Left lung (tissue), 10 donors: ENCODE data around the gene POLR2M. TPM values are rescaled to one million over a fixed set of nuclear protein-coding genes. Genes with fewer than 3 reads are reported as not detected.

Experiments used
- ATAC-seq: fragments of 200-7000 bp; cut with Tn5 transposase; one replicate; pipeline ENCODE4 v1.9.1; 2020; ENCODE audit warnings: moderate library complexity
- DNase-seq, 4 donors: peaks; one replicate each; pipeline ENCODE4 v3.0.0-alpha.2; 2013 to 2020
- H3K27ac ChIP-seq, 2 donors: fragments of 200-600 bp; sonication (generic) in 1 of 2; one replicate each; pipeline versions ENCODE4 v1.5.0 to v1.8.0; 2020 to 2021
- H3K27me3 ChIP-seq, 2 donors: fragments of 200-600 bp; sonication (generic) in 1 of 2; one replicate each; pipeline versions ENCODE4 v1.5.0 to v1.8.0; 2020 to 2021
- H3K36me3 ChIP-seq, 2 donors: fragments of 200-600 bp; sonication (generic) in 1 of 2; one replicate each; pipeline versions ENCODE4 v1.5.0 to v1.8.0; 2020 to 2021
- H3K4me1 ChIP-seq, 2 donors: fragments of 200-600 bp; one replicate each; pipeline ENCODE4 v1.8.0; 2021
- H3K4me3 ChIP-seq, 2 donors: fragments of 200-600 bp; sonication (generic) in 1 of 2; one replicate each; pipeline versions ENCODE4 v1.5.0 to v1.8.0; 2020 to 2021; ENCODE audit warnings: mild to moderate bottlenecking in 1 of 2
- H3K9me3 ChIP-seq, 2 donors: fragments of 200-600 bp; sonication (generic) in 1 of 2; one replicate each; pipeline versions ENCODE4 v1.5.0 to v1.8.0; 2020 to 2021
- intact Hi-C, 2 donors: fragments of 100-400 bp; cut with DNase I; formaldehyde crosslinking; loops; one replicate each; pipeline versions ENCODE4 v1.11.2 to v1.14.2; 2022
- polyA plus RNA-seq, 6 donors: library from polyadenylated mRNA; unstranded; fragments of 120-200 nt; gene quantifications; one replicate each; pipeline ENCODE4 v1.2.1, GENCODE V29; 2013; ENCODE audit not compliant: insufficient read length in 6 of 6
- total RNA-seq, 2 donors: library from RNA; stranded (reverse); fragmentation: NEBNext Ultra II Directional; extraction: Animal tissue kit (Norgen Biotek cat#: 25700); gene quantifications; one replicate each; pipeline ENCODE4 v1.2.1, GENCODE V29; 2021
- TF ChIP-seq, protein P1 (sequence below), 2 donors: fragments of 200-600 bp; sonication (generic) in 1 of 2; IDR thresholded peaks; one replicate each; pipeline versions ENCODE4 v1.5.0 to v1.8.0; 2021; ENCODE audit warnings: antibody characterized with exemption in 2 of 2
- donor health status: DM: no; HTN: yes; CAD: no.
- donor health status: DM: no; HTN: no; CAD: no.

The POLR2M gene
- total and polyA plus RNA-seq, 8 donors: 46.0 to 57.3 (median 51.3) TPM

DNA sequence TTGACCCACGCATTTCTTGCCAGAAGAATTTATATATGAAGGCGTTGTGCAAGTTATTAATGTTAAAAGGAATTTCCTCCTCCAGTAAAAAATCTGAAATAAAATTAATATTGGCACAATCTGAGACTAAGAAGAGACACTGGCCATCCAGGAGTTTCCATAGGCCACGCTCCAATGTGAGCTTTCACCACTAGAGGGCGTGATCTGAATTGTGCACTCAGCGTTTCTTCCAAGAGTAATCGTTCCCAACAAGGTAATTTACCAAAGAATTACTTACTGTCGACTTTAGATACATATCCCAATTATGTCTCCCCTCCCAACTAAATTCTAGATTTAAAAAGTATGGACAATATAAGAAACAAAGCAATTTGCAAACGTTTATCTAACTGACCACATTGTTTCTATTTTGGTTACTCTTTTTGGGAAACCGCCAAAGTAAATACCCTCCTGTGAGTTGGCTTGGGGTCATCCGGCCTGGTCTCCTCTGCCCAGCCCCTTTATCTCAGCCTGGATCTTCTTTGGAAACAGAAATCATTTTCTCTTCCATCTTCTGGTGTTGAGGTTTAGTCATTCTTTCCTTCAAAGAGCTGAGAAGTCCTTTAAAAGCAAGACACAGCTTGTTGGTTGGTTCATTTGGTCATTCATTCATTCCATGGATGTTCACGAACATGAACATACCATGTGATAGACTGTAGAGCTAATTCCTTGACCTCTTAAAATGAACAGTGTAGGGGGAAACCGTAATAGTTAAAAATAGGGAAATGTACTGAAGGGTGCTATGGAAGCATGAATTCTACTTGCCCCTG, 26.2 kb downstream of the POLR2M start:
- H3K27me3 ChIP-seq: no peaks in the 10 kb centered on the region
- H3K27ac ChIP-seq: no peak overlapping the region
- H3K4me3 ChIP-seq: no peak overlapping the region
- intact Hi-C loops: no loop called here
- no peaks in the 10 kb centered on the region for H3K9me3 ChIP-seq
- TF ChIP-seq, protein P1, sequence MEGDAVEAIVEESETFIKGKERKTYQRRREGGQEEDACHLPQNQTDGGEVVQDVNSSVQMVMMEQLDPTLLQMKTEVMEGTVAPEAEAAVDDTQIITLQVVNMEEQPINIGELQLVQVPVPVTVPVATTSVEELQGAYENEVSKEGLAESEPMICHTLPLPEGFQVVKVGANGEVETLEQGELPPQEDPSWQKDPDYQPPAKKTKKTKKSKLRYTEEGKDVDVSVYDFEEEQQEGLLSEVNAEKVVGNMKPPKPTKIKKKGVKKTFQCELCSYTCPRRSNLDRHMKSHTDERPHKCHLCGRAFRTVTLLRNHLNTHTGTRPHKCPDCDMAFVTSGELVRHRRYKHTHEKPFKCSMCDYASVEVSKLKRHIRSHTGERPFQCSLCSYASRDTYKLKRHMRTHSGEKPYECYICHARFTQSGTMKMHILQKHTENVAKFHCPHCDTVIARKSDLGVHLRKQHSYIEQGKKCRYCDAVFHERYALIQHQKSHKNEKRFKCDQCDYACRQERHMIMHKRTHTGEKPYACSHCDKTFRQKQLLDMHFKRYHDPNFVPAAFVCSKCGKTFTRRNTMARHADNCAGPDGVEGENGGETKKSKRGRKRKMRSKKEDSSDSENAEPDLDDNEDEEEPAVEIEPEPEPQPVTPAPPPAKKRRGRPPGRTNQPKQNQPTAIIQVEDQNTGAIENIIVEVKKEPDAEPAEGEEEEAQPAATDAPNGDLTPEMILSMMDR (IDR thresholded peaks at IDR 0.05): peak; percentile 87 to 94
- H3K36me3 ChIP-seq: no peaks in the 10 kb centered on the region
- ATAC-seq (peak; percentile 89), DNase-seq (peak in 1 of 4 donors; percentile 44)
- H3K4me1 ChIP-seq: no peaks in the 10 kb centered on the region

DNA sequence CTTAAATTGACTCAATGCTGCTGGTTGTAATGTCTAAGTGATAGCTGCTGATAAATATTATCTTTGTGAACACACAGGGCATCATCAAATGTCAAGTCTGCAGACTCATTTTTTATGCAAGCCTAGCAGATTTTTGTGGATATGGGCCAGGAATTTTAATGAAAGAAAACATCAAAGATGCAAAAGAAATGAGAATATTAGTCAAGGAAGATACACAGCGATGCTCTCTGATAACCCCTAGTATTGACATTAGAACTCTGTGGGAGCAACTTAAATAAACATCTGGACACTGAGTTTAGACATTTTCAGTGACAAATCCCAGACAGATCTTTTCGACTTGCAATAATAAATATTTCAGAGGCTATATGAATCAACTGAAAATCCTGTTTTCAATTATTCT, 28.3 kb downstream of the POLR2M start:
- H3K4me3 ChIP-seq: no peak overlapping the region
- H3K27ac ChIP-seq: no peak overlapping the region
- TF ChIP-seq, protein P1 (IDR thresholded peaks at IDR 0.05): no peak
- no peaks in the 10 kb centered on the region for H3K27me3 ChIP-seq
- H3K9me3 ChIP-seq: no peaks in the 10 kb centered on the region
- no peaks in the 10 kb centered on the region for H3K36me3 ChIP-seq
- intact Hi-C loops: no loop called here
- no peak for ATAC-seq
- no peaks in the 10 kb centered on the region for H3K4me1 ChIP-seq
- no peak for DNase-seq

DNA sequence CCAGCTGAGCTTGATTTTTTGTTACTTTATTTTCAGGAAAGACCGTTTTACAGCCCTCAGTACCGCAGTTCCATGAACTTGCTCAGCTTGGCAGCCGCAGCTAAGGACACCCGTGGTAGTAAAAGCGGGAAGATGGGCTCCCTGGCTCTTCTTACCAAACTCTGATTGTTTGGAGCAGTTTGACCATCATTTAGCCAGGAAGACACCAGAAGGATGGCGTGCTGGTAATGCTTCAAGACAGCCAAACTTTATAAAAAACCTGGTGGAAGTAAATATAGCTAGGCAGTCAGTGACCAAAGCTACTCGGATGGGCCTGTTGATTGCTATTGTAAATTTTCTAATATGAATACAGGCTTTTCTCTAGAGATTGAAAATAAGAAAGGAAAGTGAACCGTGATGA, 28.9 kb downstream of the POLR2M start:
- TF ChIP-seq, protein P1 (IDR thresholded peaks at IDR 0.05): no peak
- no peak for ATAC-seq
- no peak overlapping the region for H3K4me3 ChIP-seq
- H3K4me1 ChIP-seq: no peaks in the 10 kb centered on the region
- no peaks in the 10 kb centered on the region for H3K9me3 ChIP-seq
- H3K27ac ChIP-seq: no peak overlapping the region
- intact Hi-C loops: no loop called here
- H3K36me3 ChIP-seq: no peaks in the 10 kb centered on the region
- no peaks in the 10 kb centered on the region for H3K27me3 ChIP-seq
- DNase-seq: no peak

DNA sequence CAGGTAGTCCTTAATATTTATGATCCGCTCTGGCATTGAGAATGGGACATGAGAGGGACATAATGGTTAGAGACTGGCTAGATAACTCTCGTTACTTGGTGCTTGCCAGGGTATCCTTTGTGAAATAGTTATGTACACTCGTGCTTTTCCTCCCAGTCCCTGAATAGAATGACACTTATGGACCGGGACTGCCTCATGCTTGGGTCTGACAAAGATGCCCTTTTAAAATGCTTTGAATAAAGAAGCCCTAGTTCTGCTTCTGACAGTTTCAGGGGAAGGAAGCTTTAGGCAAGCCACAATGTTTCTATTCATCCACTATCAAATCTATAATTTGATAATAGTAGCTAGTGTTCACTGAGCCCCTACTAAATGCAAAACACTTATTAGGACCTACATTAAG, 29.4 kb downstream of the POLR2M start:
- H3K9me3 ChIP-seq: no peaks in the 10 kb centered on the region
- intact Hi-C loops: no loop called here
- no peak for ATAC-seq
- no peak overlapping the region for H3K4me3 ChIP-seq
- no peaks in the 10 kb centered on the region for H3K36me3 ChIP-seq
- no peaks in the 10 kb centered on the region for H3K4me1 ChIP-seq
- no peak overlapping the region for H3K27ac ChIP-seq
- TF ChIP-seq, protein P1 (IDR thresholded peaks at IDR 0.05): no peak
- no peaks in the 10 kb centered on the region for H3K27me3 ChIP-seq
- DNase-seq: no peak

DNA sequence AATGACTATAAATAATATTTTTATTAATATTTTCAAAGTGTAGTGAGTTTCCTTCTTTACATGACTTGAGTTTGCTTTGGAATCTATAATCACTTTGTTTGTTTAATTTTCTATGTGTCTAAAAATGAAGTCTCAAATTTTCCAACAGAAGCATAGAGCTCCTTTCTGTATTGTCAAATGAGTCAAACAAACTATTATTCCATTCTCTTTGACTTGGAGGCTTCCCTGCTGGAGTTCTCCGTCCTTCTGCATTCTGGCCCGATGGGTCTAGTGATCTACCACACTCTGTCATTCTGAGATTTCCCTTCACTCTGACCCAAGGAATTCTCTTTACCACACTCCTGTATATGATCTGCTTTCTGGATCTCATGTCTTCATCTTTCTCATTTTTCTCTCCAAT, 30.1 kb downstream of the POLR2M start:
- H3K9me3 ChIP-seq: no peaks in the 10 kb centered on the region
- H3K36me3 ChIP-seq: no peaks in the 10 kb centered on the region
- ATAC-seq: no peak
- TF ChIP-seq, protein P1 (IDR thresholded peaks at IDR 0.05): no peak
- H3K4me1 ChIP-seq: no peaks in the 10 kb centered on the region
- H3K4me3 ChIP-seq: no peak overlapping the region
- no peak overlapping the region for H3K27ac ChIP-seq
- intact Hi-C loops: no loop called here
- DNase-seq: no peak
- H3K27me3 ChIP-seq: no peaks in the 10 kb centered on the region
